Kidney (tissue), 14 donors: ENCODE results near the gene ADAMTSL2. TPM values are rescaled to one million over a fixed set of nuclear protein-coding genes. Genes with fewer than 3 reads are reported as not detected.

ENCODE experiments used
- DNase-seq, 5 donors: peaks; one replicate each; pipeline ENCODE4 v3.0.0-alpha.2; 2013 to 2020
- FAIRE-seq: peaks from 2 replicates; lab custom pipeline; 2012; peaks lifted over from hg19 to GRCh38; lab: Jason Lieb, UNC
- H3K27ac ChIP-seq, 2 donors: one replicate each; pipeline ENCODE4 v1.7.0; 2013; ENCODE audit warnings: low read depth in 2 of 2, low read length in 2 of 2, inconsistent platforms in 1 of 2
- H3K27me3 ChIP-seq: one replicate; pipeline ENCODE4 v1.7.1; 2013; ENCODE audit warnings: low read length, inconsistent platforms; ENCODE audit not compliant: control insufficient read depth, insufficient read depth
- H3K36me3 ChIP-seq, 3 donors: one replicate each; pipeline versions ENCODE4 v1.7.0 to v1.7.1; 2013; ENCODE audit warnings: low read length in 3 of 3, control low read depth in 1 of 3, inconsistent platforms in 1 of 3; ENCODE audit not compliant: insufficient read depth in 3 of 3, control insufficient read depth in 2 of 3
- H3K4me1 ChIP-seq, 3 donors: one replicate each; pipeline versions ENCODE4 v1.7.0 to v1.7.1; 2013; ENCODE audit warnings: low read length in 3 of 3, inconsistent platforms in 1 of 3, low read depth in 1 of 3; ENCODE audit not compliant: control insufficient read depth in 2 of 3, insufficient read depth in 2 of 3
- H3K4me3 ChIP-seq, 3 donors: one replicate each; pipeline versions ENCODE4 v1.7.0 to v1.8.1; 2013; ENCODE audit warnings: low read length in 3 of 3, control low read depth in 1 of 3, inconsistent platforms in 1 of 3
- H3K9ac ChIP-seq, 3 donors: one replicate each; pipeline versions ENCODE4 v1.7.0 to v1.7.1; 2013; ENCODE audit warnings: low read length in 3 of 3, control low read depth in 1 of 3, inconsistent platforms in 1 of 3
- H3K9me3 ChIP-seq, 3 donors: one replicate each; pipeline versions ENCODE4 v1.7.0 to v1.7.1; 2013; ENCODE audit warnings: low read length in 3 of 3, control low read depth in 1 of 3, inconsistent platforms in 1 of 3; ENCODE audit not compliant: control insufficient read depth in 2 of 3, insufficient read depth in 1 of 3
- intact Hi-C: fragments of 100-400 bp; cut with DNase I; formaldehyde crosslinking; loops from one replicate; pipeline ENCODE4 v1.11.1; 2022
- polyA plus RNA-seq: library from polyadenylated mRNA; stranded (reverse); fragments of 350-450 nt; fragmentation: Illumina TruSeq; extraction: RNeasy Lipid Tissue Mini Kit (QIAGEN cat#74804); gene quantifications from one replicate; pipeline ENCODE4 v1.2.3, GENCODE V29; 2014; ENCODE audit warnings: low read depth, low replicate concordance; ENCODE audit not compliant: insufficient read depth
- total RNA-seq: library from RNA; stranded (reverse); fragmentation: NEBNext Ultra II Directional; extraction: Animal tissue kit (Norgen Biotek cat#: 25700); gene quantifications from one replicate; pipeline ENCODE4 v1.2.1, GENCODE V29; 2021
- TF ChIP-seq, protein P1 (sequence below): IDR thresholded peaks from 3 replicates; pipeline ENCODE4 v1.5.1; 2012; ENCODE audit warnings: mild to moderate bottlenecking, moderate library complexity, borderline replicate concordance; ENCODE audit not compliant: insufficient read depth; ENCODE audit errors: extremely low read depth
- donor health status: control.
- donor health status: control.
- donor health status: control.
- donor health status: control.
- donor health status: control.
- donor health status: DM: yes; HTN: yes; CAD: no.
- donor health status: Normal renal cell carcinoma (clear cell type).

ADAMTSL2 gene
- total and polyA plus RNA-seq, 2 donors from 2014 or later = 20.0 to 32.1 TPM

DNA sequence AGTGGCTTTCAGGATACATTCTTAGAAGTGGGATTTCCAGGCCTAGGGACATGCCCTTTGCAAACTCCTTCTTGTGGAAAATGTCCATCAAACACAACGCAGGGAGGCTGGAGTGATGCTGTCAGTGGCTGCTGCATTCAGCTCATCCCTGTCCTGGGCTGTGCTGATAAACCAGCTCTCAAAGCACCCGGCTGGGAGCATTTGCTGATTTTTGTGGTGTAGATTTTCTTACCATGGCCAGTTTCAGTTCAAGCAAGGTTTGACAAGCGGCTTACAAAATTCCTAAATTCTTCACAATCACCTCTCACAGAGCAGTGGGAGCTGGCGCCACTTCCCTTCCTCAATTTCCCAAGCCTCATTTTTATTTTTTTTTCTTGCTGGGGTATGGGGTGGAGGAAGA, 46.5 kb downstream of the ADAMTSL2 start:
- TF ChIP-seq, protein P1, sequence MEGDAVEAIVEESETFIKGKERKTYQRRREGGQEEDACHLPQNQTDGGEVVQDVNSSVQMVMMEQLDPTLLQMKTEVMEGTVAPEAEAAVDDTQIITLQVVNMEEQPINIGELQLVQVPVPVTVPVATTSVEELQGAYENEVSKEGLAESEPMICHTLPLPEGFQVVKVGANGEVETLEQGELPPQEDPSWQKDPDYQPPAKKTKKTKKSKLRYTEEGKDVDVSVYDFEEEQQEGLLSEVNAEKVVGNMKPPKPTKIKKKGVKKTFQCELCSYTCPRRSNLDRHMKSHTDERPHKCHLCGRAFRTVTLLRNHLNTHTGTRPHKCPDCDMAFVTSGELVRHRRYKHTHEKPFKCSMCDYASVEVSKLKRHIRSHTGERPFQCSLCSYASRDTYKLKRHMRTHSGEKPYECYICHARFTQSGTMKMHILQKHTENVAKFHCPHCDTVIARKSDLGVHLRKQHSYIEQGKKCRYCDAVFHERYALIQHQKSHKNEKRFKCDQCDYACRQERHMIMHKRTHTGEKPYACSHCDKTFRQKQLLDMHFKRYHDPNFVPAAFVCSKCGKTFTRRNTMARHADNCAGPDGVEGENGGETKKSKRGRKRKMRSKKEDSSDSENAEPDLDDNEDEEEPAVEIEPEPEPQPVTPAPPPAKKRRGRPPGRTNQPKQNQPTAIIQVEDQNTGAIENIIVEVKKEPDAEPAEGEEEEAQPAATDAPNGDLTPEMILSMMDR = no peak
- Histone ChIP-seq H3K9me3 (no peaks in the 10 kb centered on the region), H3K4me1 (peaks cover 0 to 5% (median 0%) of the 10 kb centered on the region in 3 donors), H3K36me3 (no peaks in the 10 kb centered on the region), H3K27ac (no peak overlapping the region), H3K27me3 (peaks cover 3% of the 10 kb centered on the region), H3K4me3 (no peak overlapping the region), H3K9ac (no peak overlapping the region)
- DNase-seq (peak in 1 of 5 donors; percentile 12), FAIRE-seq (no peak)
- intact Hi-C loops = no loop called here

- peak in 1 of 5 donors; percentile 27 for DNase-seq
- TF ChIP-seq, protein P1 = no peak
- intact Hi-C loops = no loop called here
- Histone ChIP-seq H3K27ac (peak overlapping the region in 1 of 2 donors; percentile 53), H3K4me1 (peaks cover 0 to 3% (median 0%) of the 10 kb centered on the region in 3 donors), H3K36me3 (no peaks in the 10 kb centered on the region), H3K4me3 (no peak overlapping the region), H3K27me3 (peaks cover 3% of the 10 kb centered on the region), H3K9ac (no peak overlapping the region), H3K9me3 (no peaks in the 10 kb centered on the region)
- FAIRE-seq = no peak
Measured at GRCh38 chr9:133581513-133582343, 47.2 kb downstream of the ADAMTSL2 start.

DNA sequence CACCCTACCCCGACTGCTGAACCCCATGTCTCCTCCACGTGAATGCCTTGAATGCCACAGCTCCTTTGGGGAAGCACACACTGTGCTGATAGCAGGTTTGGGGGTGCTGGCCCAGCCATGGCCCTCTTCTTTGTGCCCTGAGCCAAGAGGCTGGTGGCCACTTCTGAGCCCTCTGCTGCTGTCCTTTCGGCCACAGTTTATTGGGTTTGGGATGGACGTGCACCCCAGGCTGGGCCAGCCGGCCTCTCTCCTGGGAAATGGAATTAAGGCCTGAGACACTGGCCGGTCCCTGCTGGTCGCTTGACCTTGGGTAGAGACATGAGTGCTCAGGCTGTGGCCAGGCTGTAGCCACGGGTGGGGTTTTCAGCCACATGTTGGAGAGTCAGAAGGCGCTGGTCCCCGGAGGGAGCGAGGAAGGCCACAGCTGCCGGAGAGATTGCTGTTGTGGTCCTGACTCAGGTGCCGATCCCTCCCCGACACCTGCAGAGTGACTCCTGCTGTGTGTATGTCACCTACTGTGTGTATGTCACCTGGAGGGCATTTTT, 48.1 kb downstream of the ADAMTSL2 start:
- no peak for FAIRE-seq
- H3K9ac ChIP-seq = no peak overlapping the region
- no peaks in the 10 kb centered on the region for H3K9me3 ChIP-seq
- TF ChIP-seq, protein P1 = no peak
- DNase-seq = no peak
- intact Hi-C loops = no loop called here
- no peak overlapping the region for H3K4me3 ChIP-seq
- H3K27ac ChIP-seq = peak overlapping the region in 1 of 2 donors; percentile 53
- no peaks in the 10 kb centered on the region for H3K36me3 ChIP-seq
- H3K27me3 ChIP-seq = peaks cover 3% of the 10 kb centered on the region
- H3K4me1 ChIP-seq = peaks cover 0 to 3% (median 0%) of the 10 kb centered on the region in 3 donors
